Measurements from ENCODE around the gene USP48. TPM values are rescaled to one million over a fixed set of nuclear protein-coding genes. Genes with fewer than 3 reads are reported as not detected.

Gene USP48
- total and polyA plus RNA-seq, 2 of the 13 experiments (the other 11 are each of a cell fraction or from before 2014, with no cell fraction given), result 30.4 to 30.7 TPM

GRCh38 chr1:21749109-21749508 is 33.8 kb downstream of the USP48 start:
- Histone ChIP-seq H3K79me2 (ENCODE audit: insufficient read depth, low read length) (no peaks in the 10 kb centered on the region), H2AFZ (ENCODE audit: low read length) (no peak overlapping the region), H3K4me2 (ENCODE audit: low read depth, low read length) (no peak overlapping the region), H3K27ac (ENCODE audit: extremely low read length, insufficient read depth, low read length) (no peak overlapping the region), H4K20me1 (ENCODE audit: insufficient read depth, low read length) (no peaks in the 10 kb centered on the region), H3K4me3 (replicated peaks in 1 of 3; ENCODE audit: insufficient read depth in 1 of 3, low read depth in 2 of 3, low read length in 3 of 3) (no peak overlapping the region), H3K4me1 (ENCODE audit: insufficient read depth, low read length) (no peaks in the 10 kb centered on the region), H3K36me3 (replicated peaks in 1 of 2; ENCODE audit: control insufficient read depth in 1 of 2, insufficient read depth in 2 of 2, low read length in 2 of 2) (peaks cover 8 to 59% of the 10 kb centered on the region in 2 experiments; a peak in 4 of 5 replicates), H3K9me3 (ENCODE audit: low read length) (no peaks in the 10 kb centered on the region), H3K9ac (ENCODE audit: insufficient read depth, low read depth, low read length) (no peak overlapping the region), H3K27me3 (ENCODE audit: control insufficient read depth in 1 of 2, insufficient read depth in 2 of 2, low read length in 2 of 2) (no peaks in the 10 kb centered on the region)
- in situ Hi-C loops (cut with HindIII; ENCODE audit: extremely low pct_ligation_motif_present, low pct_unique_long_range_greater_than_20kb) (no loop called here), intact Hi-C loops (cut with micrococcal nuclease; ENCODE audit: unreplicated experiment) (no loop called here)
- CTCF ChIA-PET (ENCODE audit: low intra/inter-chr PET ratio, low total read pairs), result no interaction called here
- ATAC-seq (no peak), DNase-seq (ENCODE audit: low spot score) (no peak), FAIRE-seq (no peak)
- 98% methylated on average over 3 of the region's 3 CpGs for WGBS (ENCODE audit: low lambda C conversion rate)
- BruUV-seq (replicated peaks), result no TSS peak
- POLR2A ChIA-PET, result no interaction called here
- TF ChIP-seq ZNF281 (CRISPR knock-in tag; IDR thresholded peaks at IDR 0.05; ENCODE audit: borderline replicate concordance) (no peak), DRAP1 (CRISPR knock-in tag; IDR thresholded peaks at IDR 0.05) (no peak)

- WGBS (ENCODE audit: low lambda C conversion rate), result 94% methylated on average over 2 of the region's 2 CpGs
- Histone ChIP-seq H3K79me2 (ENCODE audit: insufficient read depth, low read length) (no peaks in the 10 kb centered on the region), H3K36me3 (replicated peaks in 1 of 2; ENCODE audit: control insufficient read depth in 1 of 2, insufficient read depth in 2 of 2, low read length in 2 of 2) (peaks cover 0 to 22% of the 10 kb centered on the region in 2 experiments; a peak in 4 of 5 replicates), H3K27ac (ENCODE audit: extremely low read length, insufficient read depth, low read length) (no peak overlapping the region), H3K27me3 (ENCODE audit: control insufficient read depth in 1 of 2, insufficient read depth in 2 of 2, low read length in 2 of 2) (no peaks in the 10 kb centered on the region), H3K4me2 (ENCODE audit: low read depth, low read length) (no peak overlapping the region), H4K20me1 (ENCODE audit: insufficient read depth, low read length) (no peaks in the 10 kb centered on the region), H3K9me3 (ENCODE audit: low read length) (no peaks in the 10 kb centered on the region), H3K4me1 (ENCODE audit: insufficient read depth, low read length) (no peaks in the 10 kb centered on the region), H3K9ac (ENCODE audit: insufficient read depth, low read depth, low read length) (no peak overlapping the region), H2AFZ (ENCODE audit: low read length) (no peak overlapping the region), H3K4me3 (replicated peaks in 1 of 3; ENCODE audit: insufficient read depth in 1 of 3, low read depth in 2 of 3, low read length in 3 of 3) (no peak overlapping the region)
- DNase-seq (ENCODE audit: low spot score) (no peak), FAIRE-seq (no peak), ATAC-seq (no peak)
- intact Hi-C loops (cut with micrococcal nuclease; ENCODE audit: unreplicated experiment) (no loop called here), in situ Hi-C loops (cut with HindIII; ENCODE audit: extremely low pct_ligation_motif_present, low pct_unique_long_range_greater_than_20kb) (no loop called here)
- no TSS peak for BruUV-seq (replicated peaks)
- ChIA-PET CTCF (ENCODE audit: low intra/inter-chr PET ratio, low total read pairs) (no interaction called here), POLR2A (no interaction called here)
- TF ChIP-seq ZBTB25 (CRISPR knock-in tag; IDR thresholded peaks at IDR 0.05), result no peak
- no peak for TF ChIP-seq SRSF9 (IDR thresholded peaks at IDR 0.05; ENCODE audit: borderline replicate concordance, insufficient read depth, low read depth, low read length, poor library complexity, severe bottlenecking)
- TF ChIP-seq ZNF784 (CRISPR knock-in tag; IDR thresholded peaks at IDR 0.05; ENCODE audit: borderline replicate concordance), result no peak
- TF ChIP-seq NR0B2 (CRISPR knock-in tag; IDR thresholded peaks at IDR 0.05), result no peak
- no peak for TF ChIP-seq SNAPC2 (CRISPR knock-in tag; IDR thresholded peaks at IDR 0.05)
- TF ChIP-seq UBTF (CRISPR knock-in tag; IDR thresholded peaks at IDR 0.05), result no peak
These were observed 39.5 kb downstream of the USP48 start for GRCh38 chr1:21743476-21743875.
